Testis (tissue), 3 donors: ENCODE data around the gene COL1A2. TPM values are rescaled to one million over a fixed set of nuclear protein-coding genes. Genes with fewer than 3 reads are reported as not detected.

ENCODE experiments used
- DNase-seq: peaks from one replicate; pipeline ENCODE4 v3.0.0-alpha.2; 2019
- H3K27ac ChIP-seq, 2 donors: fragments of 200-600 bp; sonication (generic); one replicate each; pipeline ENCODE4 v1.5.1; 2019
- H3K27me3 ChIP-seq: fragments of 200-600 bp; sonication (generic); one replicate; pipeline ENCODE4 v1.5.1; 2019
- H3K36me3 ChIP-seq: fragments of 200-600 bp; sonication (generic); one replicate; pipeline ENCODE4 v1.5.1; 2017; ENCODE audit warnings: low read depth; ENCODE audit errors: missing control alignments
- H3K4me1 ChIP-seq: fragments of 200-600 bp; sonication (generic); one replicate; pipeline ENCODE4 v1.5.1; 2019
- H3K4me3 ChIP-seq, 2 donors: fragments of 200-600 bp; sonication (generic); one replicate each; pipeline ENCODE4 v1.5.1; 2017 to 2019
- H3K9me3 ChIP-seq: fragments of 200-600 bp; sonication (generic); one replicate; pipeline ENCODE4 v1.5.1; 2017
- POLR2A ChIP-seq: fragments of 450-650 bp; IDR thresholded peaks from one replicate; pipeline ENCODE4 v1.6.1; 2017; ENCODE audit warnings: antibody characterized with exemption, mild to moderate bottlenecking, moderate library complexity
- WGBS, 2 donors: methylation state at CpG; one replicate each; pipeline ENCODE4 v1.1.5; 2018; 5-methylcytosine and 5-hydroxymethylcytosine counted together
- intact Hi-C: fragments of 100-400 bp; cut with DNase I; formaldehyde crosslinking; loops from one replicate; pipeline ENCODE4 v1.15.1; 2023; ENCODE audit warnings: low total_unique reads
- polyA plus RNA-seq: library from polyadenylated mRNA; stranded (reverse); fragments of 350-450 nt; fragmentation: Illumina TruSeq; extraction: RNeasy Lipid Tissue Mini Kit (QIAGEN cat#74804); gene quantifications from one replicate; pipeline ENCODE4 v1.2.3, GENCODE V29; 2014; ENCODE audit warnings: low read depth, low replicate concordance; ENCODE audit not compliant: insufficient read depth
- total RNA-seq, 2 donors: library from RNA; depleted of rRNA; stranded (reverse); fragments of >200 nt; gene quantifications; one replicate each; pipeline ENCODE4 v1.2.3, GENCODE V29; 2016
- TF ChIP-seq, protein P1 (sequence below), 3 experiments: fragments of 450-650 bp in 2 of 3; fragments of 200-600 bp in 1 of 3; sonication (generic) in 1 of 3; IDR thresholded peaks; one replicate each; pipeline ENCODE4 v1.5.1; 2016 to 2019; ENCODE audit warnings: antibody characterized with exemption in 3 of 3, mild to moderate bottlenecking in 2 of 3, moderate library complexity in 1 of 3

Gene COL1A2
- total and polyA plus RNA-seq, 3 donors from 2014 or later = 465 to 979 (median 866) TPM

DNA sequence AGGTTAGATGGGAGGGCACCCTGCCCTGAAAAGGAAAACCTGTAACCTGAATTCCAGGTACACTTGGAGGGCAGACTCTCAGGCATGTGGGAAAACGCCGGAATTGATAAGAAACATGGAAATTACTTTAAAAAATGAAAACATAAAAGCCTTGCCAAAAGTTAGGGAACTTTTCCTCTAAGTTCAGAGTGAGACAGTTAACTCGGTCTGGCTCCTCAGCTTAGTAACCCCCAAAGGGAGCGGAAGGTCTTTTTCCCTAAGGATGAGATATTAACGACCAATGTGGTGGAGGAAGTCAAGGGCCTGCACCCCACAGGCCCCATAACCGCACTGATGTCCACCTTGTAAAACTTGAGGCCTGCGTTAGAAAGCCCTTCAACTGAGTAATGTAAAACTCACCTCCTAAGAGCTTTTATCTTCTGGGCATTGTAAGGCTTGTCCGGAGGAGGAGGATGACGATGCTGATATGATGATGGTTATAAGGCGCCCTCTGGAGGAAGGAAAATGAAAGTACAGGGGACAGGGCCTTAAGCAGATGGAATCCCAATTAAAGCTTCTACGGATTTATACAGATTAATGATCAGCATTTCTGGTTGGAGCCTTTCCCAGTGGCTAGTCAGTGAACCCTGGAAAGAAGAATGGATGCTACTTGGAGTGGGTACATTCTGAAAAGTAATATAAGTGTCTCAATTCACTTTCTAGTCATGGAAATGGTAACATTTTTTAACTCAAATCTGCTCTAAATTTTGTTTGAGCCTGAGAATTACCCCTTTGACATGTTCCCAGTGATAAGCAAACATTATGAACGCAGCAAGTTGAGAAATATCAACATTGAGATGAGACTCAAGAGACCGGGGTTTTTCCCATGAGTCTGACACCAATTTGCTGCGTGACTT lies 694 bp downstream of the COL1A2 start:
- peak overlapping the region; percentile 78 to 91 for H3K27ac ChIP-seq
- H3K27me3 ChIP-seq = no peaks in the 10 kb centered on the region
- DNase-seq = peak; percentile 83
- H3K9me3 ChIP-seq = no peaks in the 10 kb centered on the region
- WGBS, 2 donors = 3 to 4% methylated on average over 14 of the region's 14 CpGs
- peaks cover 24% of the 10 kb centered on the region for H3K4me1 ChIP-seq
- no peak for TF ChIP-seq POLR2A
- TF ChIP-seq, protein P1, sequence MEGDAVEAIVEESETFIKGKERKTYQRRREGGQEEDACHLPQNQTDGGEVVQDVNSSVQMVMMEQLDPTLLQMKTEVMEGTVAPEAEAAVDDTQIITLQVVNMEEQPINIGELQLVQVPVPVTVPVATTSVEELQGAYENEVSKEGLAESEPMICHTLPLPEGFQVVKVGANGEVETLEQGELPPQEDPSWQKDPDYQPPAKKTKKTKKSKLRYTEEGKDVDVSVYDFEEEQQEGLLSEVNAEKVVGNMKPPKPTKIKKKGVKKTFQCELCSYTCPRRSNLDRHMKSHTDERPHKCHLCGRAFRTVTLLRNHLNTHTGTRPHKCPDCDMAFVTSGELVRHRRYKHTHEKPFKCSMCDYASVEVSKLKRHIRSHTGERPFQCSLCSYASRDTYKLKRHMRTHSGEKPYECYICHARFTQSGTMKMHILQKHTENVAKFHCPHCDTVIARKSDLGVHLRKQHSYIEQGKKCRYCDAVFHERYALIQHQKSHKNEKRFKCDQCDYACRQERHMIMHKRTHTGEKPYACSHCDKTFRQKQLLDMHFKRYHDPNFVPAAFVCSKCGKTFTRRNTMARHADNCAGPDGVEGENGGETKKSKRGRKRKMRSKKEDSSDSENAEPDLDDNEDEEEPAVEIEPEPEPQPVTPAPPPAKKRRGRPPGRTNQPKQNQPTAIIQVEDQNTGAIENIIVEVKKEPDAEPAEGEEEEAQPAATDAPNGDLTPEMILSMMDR (IDR thresholded peaks at IDR 0.05) = peak; percentile 86 to 94 (median 90)
- H3K36me3 ChIP-seq = no peaks in the 10 kb centered on the region
- peak overlapping the region; percentile 73 to 74 for H3K4me3 ChIP-seq
- intact Hi-C loops = loop anchor here (5.0 kb wide), 1 partner anchor 98 kb away; no protein-coding TSS in a partner anchor

DNA sequence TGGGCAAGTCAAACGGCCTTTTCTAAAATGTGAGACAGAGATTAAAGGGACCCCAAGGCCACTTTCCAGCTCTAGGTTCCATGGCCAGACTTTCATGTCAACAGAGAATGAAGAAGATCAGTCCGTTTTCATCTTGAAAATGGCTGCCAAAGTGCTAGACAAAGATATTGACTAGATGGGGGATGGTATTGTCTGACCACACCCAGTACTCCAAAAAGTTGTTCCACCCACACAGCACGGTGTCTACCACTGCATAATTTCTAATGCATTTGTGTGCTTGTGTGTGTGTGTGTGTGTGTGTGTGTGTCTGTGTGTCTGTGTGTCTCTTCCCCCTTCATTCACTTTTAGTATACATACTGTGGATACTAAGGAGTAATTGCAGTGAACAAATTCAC lies 1.3 kb downstream of the COL1A2 start:
- Histone ChIP-seq H3K36me3 (no peaks in the 10 kb centered on the region), H3K27ac (peak overlapping the region; percentile 78 to 91), H3K9me3 (no peaks in the 10 kb centered on the region), H3K4me3 (peak overlapping the region; percentile 73 to 74), H3K27me3 (no peaks in the 10 kb centered on the region), H3K4me1 (peaks cover 29% of the 10 kb centered on the region)
- peak; percentile 62 for DNase-seq
- TF ChIP-seq, protein P1 (IDR thresholded peaks at IDR 0.05) = peak in 1 of 3 experiments; percentile 1
- TF ChIP-seq POLR2A = no peak
- intact Hi-C loops = loop anchor here (5.0 kb wide), 1 partner anchor 99 kb away; no protein-coding TSS in a partner anchor
- WGBS, 2 donors = 8 to 13% methylated on average over 3 of the region's 3 CpGs

DNA sequence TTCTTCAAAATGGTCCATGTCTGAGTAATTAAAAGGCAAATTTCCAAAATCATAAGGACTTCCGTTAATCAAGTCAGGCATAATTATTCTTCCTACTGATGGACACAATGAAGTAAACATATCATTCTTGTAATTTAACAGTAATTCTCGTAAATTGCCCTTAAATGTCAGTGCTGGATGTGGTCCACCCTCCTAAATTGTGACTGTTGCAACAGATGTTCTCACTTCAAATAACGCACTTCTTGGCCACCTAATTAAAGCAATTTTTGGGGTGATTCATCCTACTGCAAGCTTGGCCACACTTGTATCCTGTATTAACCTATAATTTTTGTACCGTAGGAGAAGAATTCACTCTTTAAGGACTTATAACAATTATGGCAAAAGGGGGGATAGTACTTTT lies 1.9 kb downstream of the COL1A2 start:
- DNase-seq = no peak
- intact Hi-C loops = loop anchor here (5.0 kb wide), 1 partner anchor 99 kb away; no protein-coding TSS in a partner anchor
- 7 to 8% methylated on average over 4 of the region's 4 CpGs for WGBS, 2 donors
- Histone ChIP-seq H3K4me1 (peaks cover 30% of the 10 kb centered on the region), H3K4me3 (peak overlapping the region; percentile 73 to 74), H3K27me3 (no peaks in the 10 kb centered on the region), H3K9me3 (no peaks in the 10 kb centered on the region), H3K27ac (peak overlapping the region; percentile 46 to 91), H3K36me3 (no peaks in the 10 kb centered on the region)
- no peak for TF ChIP-seq POLR2A
- TF ChIP-seq, protein P1 (IDR thresholded peaks at IDR 0.05) = no peak

DNA sequence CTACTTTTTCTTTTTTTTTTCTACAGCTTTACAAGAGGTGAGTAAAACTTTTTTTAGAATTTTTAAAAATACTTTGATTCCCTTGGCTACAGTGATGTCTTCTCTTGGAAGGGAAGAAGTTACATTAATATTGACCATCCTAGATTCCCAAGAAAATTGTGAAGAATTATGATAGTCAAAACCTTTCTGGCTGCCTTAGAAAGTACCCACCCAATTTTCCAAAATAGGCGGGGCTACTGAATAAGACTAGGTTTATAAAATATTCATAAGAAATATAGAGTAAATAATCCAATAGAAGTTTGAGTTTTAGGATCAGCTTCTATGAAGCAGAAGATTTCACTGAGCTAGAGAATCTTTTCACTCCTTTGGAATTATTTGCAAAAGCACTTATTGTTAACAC lies 3.0 kb downstream of the COL1A2 start:
- no peaks in the 10 kb centered on the region for H3K27me3 ChIP-seq
- WGBS, 2 donors = 42 to 48% methylated on average over 1 of the region's 1 CpG
- TF ChIP-seq POLR2A = no peak
- TF ChIP-seq, protein P1 (IDR thresholded peaks at IDR 0.05) = no peak
- no peak overlapping the region for H3K4me3 ChIP-seq
- H3K27ac ChIP-seq = peak overlapping the region in 1 of 2 donors; percentile 91
- H3K36me3 ChIP-seq = no peaks in the 10 kb centered on the region
- peaks cover 26% of the 10 kb centered on the region for H3K4me1 ChIP-seq
- DNase-seq = no peak
- H3K9me3 ChIP-seq = no peaks in the 10 kb centered on the region
- intact Hi-C loops = loop anchor here (5.0 kb wide), 1 partner anchor 100 kb away; no protein-coding TSS in a partner anchor
